RWPE2 (cell line): ENCODE measurements around the gene GJB4.

Source experiments
- ATAC-seq: fragments of 200-7000 bp; cut with Tn5 transposase; 3 replicates; pipeline ENCODE4 v1.9.1; 2021; ENCODE audit warnings: low read depth
- DNase-seq: peaks from one replicate; pipeline ENCODE4 v3.0.0-alpha.2; 2020; ENCODE audit warnings: low spot score
- H3K27ac ChIP-seq: fragments of 450-650 bp; 2 replicates; pipeline ENCODE4 v1.5.1; 2017; ENCODE audit warnings: mild to moderate bottlenecking; ENCODE audit not compliant: poor library complexity, severe bottlenecking
- H3K27me3 ChIP-seq: fragments of 250-450 bp; sonication (Bioruptor Pico); 2 replicates; pipeline ENCODE4 v1.5.1; 2021; ENCODE audit warnings: mild to moderate bottlenecking, moderate library complexity; ENCODE audit not compliant: insufficient read depth, poor library complexity, severe bottlenecking
- H3K36me3 ChIP-seq: fragments of 250-450 bp; sonication (Bioruptor Pico); 2 replicates; pipeline ENCODE4 v1.5.1; 2020; ENCODE audit warnings: low read depth, mild to moderate bottlenecking, moderate library complexity
- H3K4me1 ChIP-seq: fragments of 250-450 bp; sonication (Bioruptor Pico); 2 replicates; pipeline ENCODE4 v1.5.1; 2021; ENCODE audit warnings: mild to moderate bottlenecking, moderate library complexity; ENCODE audit not compliant: insufficient read depth, poor library complexity, severe bottlenecking
- H3K4me3 ChIP-seq: fragments of 250-450 bp; sonication (Bioruptor Pico); 2 replicates; pipeline ENCODE4 v1.5.1; 2021; ENCODE audit warnings: mild to moderate bottlenecking, moderate library complexity; ENCODE audit not compliant: severe bottlenecking
- H3K9me3 ChIP-seq: fragments of 250-450 bp; sonication (Bioruptor Pico); 2 replicates; pipeline ENCODE4 v1.5.1; 2021; ENCODE audit warnings: mild to moderate bottlenecking, moderate library complexity; ENCODE audit not compliant: severe bottlenecking
- TF ChIP-seq, protein P1 (sequence below): fragments of 450-650 bp; IDR thresholded peaks from one replicate; pipeline ENCODE4 v1.5.1; 2017; ENCODE audit warnings: mild to moderate bottlenecking, moderate library complexity; ENCODE audit not compliant: poor library complexity, severe bottlenecking

GJB4 gene

DNA sequence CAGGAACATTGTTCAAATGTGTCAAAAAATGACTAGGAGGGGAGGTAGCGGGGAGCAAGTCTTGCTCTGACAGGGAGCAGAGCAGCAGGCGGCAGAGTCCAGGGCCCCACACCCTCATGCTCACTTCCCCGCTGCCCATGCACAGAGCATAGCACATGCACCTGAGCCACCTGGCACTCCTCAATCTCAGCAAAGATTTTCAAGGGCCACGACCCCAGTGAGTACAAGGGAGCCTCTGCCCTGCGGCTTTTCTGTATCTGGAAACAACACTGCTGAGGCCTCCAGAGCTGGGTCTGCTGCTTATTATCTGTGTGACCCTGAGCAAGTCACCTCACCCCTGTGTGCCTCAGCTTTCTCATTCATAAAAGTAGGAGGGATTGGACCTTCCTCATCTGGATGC lies 20.4 kb downstream of the GJB4 start:
- peak overlapping the region; percentile 98 for H3K27ac ChIP-seq
- H3K27me3 ChIP-seq: no peaks in the 10 kb centered on the region
- H3K9me3 ChIP-seq: no peaks in the 10 kb centered on the region
- no peak overlapping the region for H3K4me3 ChIP-seq
- DNase-seq (no peak), ATAC-seq (no peak)
- H3K36me3 ChIP-seq: peaks cover 29% of the 10 kb centered on the region
- TF ChIP-seq, protein P1, sequence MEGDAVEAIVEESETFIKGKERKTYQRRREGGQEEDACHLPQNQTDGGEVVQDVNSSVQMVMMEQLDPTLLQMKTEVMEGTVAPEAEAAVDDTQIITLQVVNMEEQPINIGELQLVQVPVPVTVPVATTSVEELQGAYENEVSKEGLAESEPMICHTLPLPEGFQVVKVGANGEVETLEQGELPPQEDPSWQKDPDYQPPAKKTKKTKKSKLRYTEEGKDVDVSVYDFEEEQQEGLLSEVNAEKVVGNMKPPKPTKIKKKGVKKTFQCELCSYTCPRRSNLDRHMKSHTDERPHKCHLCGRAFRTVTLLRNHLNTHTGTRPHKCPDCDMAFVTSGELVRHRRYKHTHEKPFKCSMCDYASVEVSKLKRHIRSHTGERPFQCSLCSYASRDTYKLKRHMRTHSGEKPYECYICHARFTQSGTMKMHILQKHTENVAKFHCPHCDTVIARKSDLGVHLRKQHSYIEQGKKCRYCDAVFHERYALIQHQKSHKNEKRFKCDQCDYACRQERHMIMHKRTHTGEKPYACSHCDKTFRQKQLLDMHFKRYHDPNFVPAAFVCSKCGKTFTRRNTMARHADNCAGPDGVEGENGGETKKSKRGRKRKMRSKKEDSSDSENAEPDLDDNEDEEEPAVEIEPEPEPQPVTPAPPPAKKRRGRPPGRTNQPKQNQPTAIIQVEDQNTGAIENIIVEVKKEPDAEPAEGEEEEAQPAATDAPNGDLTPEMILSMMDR: no peak
- peaks cover 32% of the 10 kb centered on the region for H3K4me1 ChIP-seq

DNA sequence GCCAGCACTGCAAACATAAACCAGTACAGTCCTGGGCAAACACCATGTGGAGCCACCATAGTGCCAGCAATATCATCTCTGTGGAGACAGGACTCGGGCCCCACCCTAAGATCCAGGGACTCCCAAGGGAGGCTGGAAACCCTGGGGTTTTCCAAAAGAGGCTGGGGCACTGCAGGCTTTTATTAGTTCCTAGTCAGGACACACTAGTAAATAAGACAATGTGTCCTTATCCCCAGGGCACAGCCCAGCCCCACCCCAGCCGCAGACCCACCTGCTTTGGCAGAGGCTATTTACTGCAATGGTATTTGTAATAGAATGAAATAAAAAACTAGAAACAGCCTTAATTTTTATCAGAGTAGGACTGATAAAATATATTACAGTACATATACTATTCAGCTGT lies 21.0 kb downstream of the GJB4 start:
- ATAC-seq (no peak), DNase-seq (no peak)
- Histone ChIP-seq H3K36me3 (peaks cover 35% of the 10 kb centered on the region), H3K9me3 (no peaks in the 10 kb centered on the region), H3K27me3 (no peaks in the 10 kb centered on the region), H3K4me1 (peaks cover 32% of the 10 kb centered on the region), H3K4me3 (peak overlapping the region; percentile 85), H3K27ac (peak overlapping the region; percentile 98)
- TF ChIP-seq, protein P1: no peak

DNA sequence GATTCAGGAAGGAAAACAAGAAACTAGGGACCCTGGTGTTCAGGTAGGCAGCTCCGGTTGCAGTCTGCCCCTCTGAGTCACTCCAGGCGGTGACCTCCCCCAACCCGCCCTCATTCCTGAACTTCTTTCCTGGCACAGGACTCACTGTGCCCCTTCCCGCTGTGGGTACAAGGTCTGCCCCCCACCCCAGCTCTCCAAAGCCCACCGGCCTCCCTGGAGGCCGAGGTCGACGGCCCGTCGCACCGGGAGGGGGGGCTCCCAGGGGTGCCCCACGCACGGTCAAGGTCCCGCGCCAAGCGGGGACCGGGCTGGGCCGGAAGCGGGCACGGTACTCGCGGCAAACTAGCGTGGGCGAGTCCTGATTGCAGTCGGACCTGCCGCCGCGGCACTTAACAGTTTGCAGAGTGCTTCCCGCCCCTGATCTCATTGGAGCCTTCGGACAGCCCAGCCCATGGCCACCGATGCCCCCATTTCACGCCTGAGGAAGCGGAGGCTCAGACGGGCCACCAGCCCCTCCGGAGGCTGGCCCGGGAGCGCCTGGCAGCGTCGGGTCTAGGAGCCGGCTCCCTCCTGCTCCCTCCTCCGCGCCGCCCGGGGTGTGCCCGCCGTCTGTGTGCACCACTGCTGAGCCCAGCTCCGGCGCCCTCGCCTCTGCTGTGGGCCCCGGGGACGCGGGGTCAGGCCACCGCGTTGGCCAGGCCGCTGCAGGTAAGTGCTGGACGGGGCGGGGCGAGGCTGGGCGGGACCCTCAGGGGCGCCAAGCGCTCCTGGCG lies 21.7 kb downstream of the GJB4 start, which contains the start of gene GJB3:
Gene GJB3, plus strand, starts transcription at position 144 of the 773 bp plus-strand sequence. CDS start 3,549 bp downstream, outside the sequence.
- Histone ChIP-seq H3K4me1 (peaks cover 32% of the 10 kb centered on the region), H3K27me3 (no peaks in the 10 kb centered on the region), H3K4me3 (peak within 1 kb of the TSS; percentile 85), H3K9me3 (no peaks in the 10 kb centered on the region), H3K36me3 (peaks cover 42% of the 10 kb centered on the region), H3K27ac (peak within 1 kb of the TSS; percentile 98)
- TF ChIP-seq, protein P1: peak; percentile 46
- DNase-seq (no peak), ATAC-seq (peak; percentile 53)

DNA sequence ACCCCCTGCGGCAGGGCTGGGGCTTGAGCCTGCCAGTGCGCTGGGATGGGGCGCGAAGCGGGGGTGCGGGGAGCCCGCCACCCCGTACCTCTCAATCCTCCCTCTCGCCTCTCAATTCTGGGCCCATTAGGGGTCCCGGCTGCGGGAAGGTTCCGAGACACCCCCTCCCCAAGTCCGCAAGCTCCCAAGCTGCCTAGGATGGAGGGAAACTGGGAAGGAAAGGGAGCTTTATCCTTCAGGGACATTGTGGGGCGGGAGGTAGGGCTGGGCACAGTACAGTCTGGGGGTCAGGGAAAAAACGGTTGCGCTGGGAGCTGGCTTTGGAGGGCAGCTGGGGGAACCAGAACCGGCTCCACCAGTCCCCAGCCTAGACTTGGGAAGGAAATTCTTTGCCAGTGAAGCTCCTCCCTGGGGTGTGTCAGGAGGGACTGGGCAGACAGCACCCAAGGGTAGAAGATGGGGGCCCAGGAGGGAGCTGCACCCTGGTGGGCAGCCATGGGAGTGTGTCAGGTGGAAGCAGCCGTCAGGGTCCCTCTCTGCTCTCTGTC lies 22.4 kb downstream of the GJB4 start:
- Histone ChIP-seq H3K27me3 (no peaks in the 10 kb centered on the region), H3K4me3 (peak overlapping the region; percentile 85), H3K36me3 (peaks cover 49% of the 10 kb centered on the region), H3K4me1 (peaks cover 32% of the 10 kb centered on the region), H3K27ac (peak overlapping the region; percentile 98), H3K9me3 (no peaks in the 10 kb centered on the region)
- ATAC-seq: peak; percentile 37
- no peak for DNase-seq
- TF ChIP-seq, protein P1: peak; percentile 30
